GM12873 (cell line): ENCODE measurements around the gene COL7A1.

Experiments
- CTCF ChIP-seq: IDR thresholded peaks from 2 replicates; pipeline ENCODE4 v1.5.1; 2012; ENCODE audit warnings: low read depth, mild to moderate bottlenecking, moderate library complexity, low read length, control low read depth; ENCODE audit not compliant: insufficient read depth; ENCODE audit errors: missing control alignments

Gene COL7A1

GRCh38 chr3:48599509-48600285 lies 4.6 kb upstream of the COL7A1 start:
- TF ChIP-seq CTCF, result no peak

- no peak for TF ChIP-seq CTCF
Observed at GRCh38 chr3:48599077-48599501, 4.0 kb upstream of the COL7A1 start.

GRCh38 chr3:48598323-48599076 lies 3.4 kb upstream of the COL7A1 start:
- TF ChIP-seq CTCF, result no peak

GRCh38 chr3:48597408-48597800 lies 2.3 kb upstream of the COL7A1 start:
- no peak for TF ChIP-seq CTCF

GRCh38 chr3:48596676-48597407 lies 1.7 kb upstream of the COL7A1 start:
- TF ChIP-seq CTCF, result no peak

GRCh38 chr3:48596157-48596556 lies 1.0 kb upstream of the COL7A1 start:
- TF ChIP-seq CTCF, result no peak
